ENCODE data around the gene PLCB3.

The PLCB3 gene

DNA sequence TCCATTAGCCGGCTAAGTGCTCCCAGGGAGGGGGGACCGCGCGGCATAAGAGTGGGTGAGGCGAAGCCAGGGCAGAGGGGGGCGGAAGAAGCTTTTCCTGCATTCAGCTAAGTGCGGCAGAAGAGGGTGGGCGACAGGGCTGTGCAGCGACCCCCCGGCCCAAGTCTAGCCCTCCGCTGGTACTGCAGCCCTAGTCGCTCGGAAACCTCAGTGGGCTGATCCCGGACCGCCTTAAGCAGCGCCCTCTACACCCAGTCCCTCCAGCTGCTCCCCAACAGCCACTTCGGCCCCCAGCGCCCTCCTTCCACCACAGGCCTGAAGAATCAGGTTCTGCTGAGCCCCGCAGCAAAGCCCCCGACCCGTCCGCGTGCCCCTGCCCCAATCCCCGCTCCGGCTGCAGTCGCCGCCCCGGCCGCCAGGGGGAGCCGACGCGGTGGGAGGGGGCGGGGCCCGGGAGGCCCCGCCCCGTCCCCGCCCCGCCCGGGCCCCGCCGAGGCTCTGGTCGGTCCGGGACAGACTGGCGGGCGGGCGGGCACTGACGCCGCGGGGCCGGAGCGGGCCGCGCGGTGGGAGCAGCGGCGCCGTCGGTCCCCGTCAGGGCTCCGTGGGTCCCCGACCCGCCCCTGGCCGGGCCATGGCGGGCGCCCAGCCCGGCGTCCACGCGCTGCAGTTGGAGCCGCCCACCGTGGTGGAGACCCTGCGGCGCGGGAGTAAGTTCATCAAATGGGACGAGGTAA lies at the start of gene PLCB3:
PLCB3 (plus strand) TSS at position 515 of the 737 bp plus-strand sequence; CDS start at position 635, 120 bp downstream.
- peak within 1 kb of the TSS; percentile 93 to 96 for H3K4me3 Mint-ChIP-seq
- peaks cover 60% of the 10 kb centered on the region for H3K4me1 Mint-ChIP-seq
- peak; percentile 67 for ATAC-seq
- no peaks in the 10 kb centered on the region for H3K27me3 Mint-ChIP-seq
- peak within 1 kb of the TSS; percentile 75 to 89 for H3K27ac Mint-ChIP-seq
- DNase-seq = peak; percentile 55 to 75
- H3K9me3 Mint-ChIP-seq = no peaks in the 10 kb centered on the region

DNA sequence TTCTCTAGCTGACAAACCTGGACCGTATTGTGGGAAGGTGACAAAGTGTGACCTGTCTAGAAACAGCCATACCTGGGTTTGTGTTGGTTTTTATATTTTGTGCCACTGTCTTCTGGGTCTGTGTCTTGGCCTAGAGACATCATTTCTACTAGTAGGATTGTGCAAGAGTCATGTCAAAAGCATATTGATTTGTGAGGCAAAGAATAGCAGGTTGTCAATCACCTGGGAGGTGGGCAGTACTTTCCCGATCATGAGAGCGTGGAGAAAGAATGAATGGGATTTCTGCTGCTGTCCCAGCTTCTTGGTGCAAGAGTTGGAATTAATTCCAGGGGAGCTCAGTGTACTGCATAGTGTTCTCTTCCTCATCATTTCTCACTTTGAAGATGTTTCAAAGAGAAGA lies 49.8 kb upstream of the PLCB3 start:
- Mint-ChIP-seq H3K4me3 (no peak overlapping the region), H3K27ac (no peak overlapping the region), H3K27me3 (no peaks in the 10 kb centered on the region), H3K4me1 (peaks cover 55% of the 10 kb centered on the region), H3K9me3 (no peaks in the 10 kb centered on the region)
- ATAC-seq (no peak), DNase-seq (no peak)

DNA sequence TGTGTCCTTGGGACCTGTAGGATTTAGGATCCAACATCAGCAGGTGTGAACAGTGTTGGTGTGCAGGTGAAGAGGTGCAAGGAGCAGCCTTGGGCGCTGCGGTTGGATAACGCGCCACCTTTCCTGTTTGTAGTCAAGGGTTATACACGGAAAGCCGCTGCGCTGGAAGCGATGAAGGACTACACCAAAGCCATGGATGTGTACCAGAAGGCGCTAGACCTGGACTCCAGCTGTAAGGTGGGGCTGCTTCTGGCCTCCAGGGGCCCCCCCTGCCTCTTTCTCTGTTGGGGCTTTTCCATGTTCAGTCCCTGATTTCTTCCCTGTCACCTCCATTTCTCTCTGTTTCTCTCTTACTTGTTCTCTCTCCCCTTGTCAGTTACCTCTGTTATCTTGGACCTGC lies 48.3 kb upstream of the PLCB3 start:
- peak overlapping the region; percentile 19 to 48 for H3K27ac Mint-ChIP-seq

DNA sequence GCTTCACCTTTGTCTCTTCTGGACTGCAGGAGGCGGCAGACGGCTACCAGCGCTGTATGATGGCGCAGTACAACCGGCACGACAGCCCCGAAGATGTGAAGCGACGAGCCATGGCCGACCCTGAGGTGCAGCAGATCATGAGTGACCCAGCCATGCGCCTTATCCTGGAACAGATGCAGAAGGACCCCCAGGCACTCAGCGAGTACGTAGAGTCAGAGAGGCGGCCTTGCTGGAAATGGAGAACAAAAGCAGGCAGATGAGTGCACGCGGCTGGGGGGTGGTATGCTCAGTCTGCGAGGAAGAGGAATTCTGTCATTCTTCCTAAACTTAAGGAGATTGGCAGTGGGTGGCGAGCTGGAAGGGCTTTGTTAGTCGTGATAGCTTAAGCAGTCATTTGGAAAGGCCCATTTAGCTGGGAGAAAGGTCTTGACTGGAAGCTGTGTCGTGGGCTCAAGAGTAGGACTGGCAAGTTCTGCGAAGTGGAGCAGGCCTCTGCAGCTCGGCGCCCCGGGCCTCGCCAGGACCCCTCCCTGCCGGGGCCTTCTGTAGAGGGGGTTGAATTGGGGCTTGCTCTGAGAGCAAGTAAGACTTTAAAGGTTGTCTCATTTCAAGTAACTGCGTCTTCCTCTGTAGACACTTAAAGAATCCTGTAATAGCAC lies 47.8 kb upstream of the PLCB3 start:
- no peaks in the 10 kb centered on the region for H3K27me3 Mint-ChIP-seq
- H3K4me3 Mint-ChIP-seq = no peak overlapping the region
- peaks cover 59% of the 10 kb centered on the region for H3K4me1 Mint-ChIP-seq
- peak overlapping the region; percentile 19 to 85 for H3K27ac Mint-ChIP-seq
- no peaks in the 10 kb centered on the region for H3K9me3 Mint-ChIP-seq
- ATAC-seq (no peak), DNase-seq (no peak)

More for the DNA sequence above, 48.3 kb upstream of the PLCB3 start:
- Mint-ChIP-seq H3K4me1 (peaks cover 53% of the 10 kb centered on the region), H3K4me3 (no peak overlapping the region), H3K27me3 (no peaks in the 10 kb centered on the region), H3K9me3 (no peaks in the 10 kb centered on the region)
- DNase-seq (no peak), ATAC-seq (no peak)

DNA sequence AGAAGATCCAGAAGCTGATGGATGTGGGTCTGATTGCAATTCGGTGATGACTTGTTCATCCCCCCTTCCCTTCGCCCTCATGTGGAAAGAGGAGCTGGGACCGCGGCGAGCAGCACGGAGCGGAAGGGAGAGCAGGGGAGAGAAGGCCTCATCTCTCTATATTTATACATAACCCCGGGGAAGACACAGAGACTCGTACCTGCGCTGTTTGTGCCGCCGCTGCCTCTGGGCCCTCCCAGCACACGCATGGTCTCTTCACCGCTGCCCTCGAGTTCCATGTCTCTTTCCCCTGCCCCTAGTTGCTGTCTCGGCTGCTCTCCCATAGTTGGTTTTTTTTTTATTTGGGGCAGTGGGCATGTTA lies 47.3 kb upstream of the PLCB3 start:
- peak overlapping the region; percentile 52 to 85 for H3K27ac Mint-ChIP-seq
- H3K4me3 Mint-ChIP-seq = no peak overlapping the region

DNA sequence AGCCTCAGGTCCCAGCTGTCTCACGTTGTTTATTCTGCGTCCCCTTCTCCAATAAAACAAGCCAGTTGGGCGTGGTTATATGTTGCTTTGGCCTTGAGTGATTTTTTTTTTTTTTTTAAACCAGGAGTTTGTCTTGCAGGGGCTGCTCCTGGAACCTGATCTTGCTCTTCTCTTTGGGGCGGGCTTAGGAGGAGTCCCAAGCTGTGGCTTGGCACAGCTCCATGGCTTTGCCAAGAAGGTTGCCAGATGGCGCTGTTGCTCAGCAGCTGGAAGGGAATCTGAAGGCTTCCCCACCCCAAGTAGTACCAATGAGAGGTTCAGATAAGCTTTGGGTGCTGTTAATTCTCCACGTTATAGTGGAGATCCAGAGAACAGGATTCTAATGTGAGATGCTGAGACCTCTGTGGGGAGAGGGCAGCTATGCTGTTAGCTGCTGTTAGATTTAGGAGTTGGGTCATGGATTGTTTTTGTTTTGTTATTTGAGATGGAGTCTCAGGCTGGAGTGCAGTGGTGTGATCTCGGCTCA lies 46.8 kb upstream of the PLCB3 start:
- no peaks in the 10 kb centered on the region for H3K9me3 Mint-ChIP-seq
- H3K4me1 Mint-ChIP-seq = peaks cover 68% of the 10 kb centered on the region
- H3K27ac Mint-ChIP-seq = peak overlapping the region; percentile 52 to 85
- H3K27me3 Mint-ChIP-seq = no peaks in the 10 kb centered on the region
- DNase-seq (peak; percentile 61 to 79), ATAC-seq (peak; percentile 24)
- H3K4me3 Mint-ChIP-seq = peak overlapping the region; percentile 66 to 91

More for the DNA sequence above, 47.3 kb upstream of the PLCB3 start:
- no peak for ATAC-seq
- no peaks in the 10 kb centered on the region for H3K27me3 Mint-ChIP-seq
- DNase-seq = no peak
- H3K9me3 Mint-ChIP-seq = no peaks in the 10 kb centered on the region
- H3K4me1 Mint-ChIP-seq = peaks cover 64% of the 10 kb centered on the region

DNA sequence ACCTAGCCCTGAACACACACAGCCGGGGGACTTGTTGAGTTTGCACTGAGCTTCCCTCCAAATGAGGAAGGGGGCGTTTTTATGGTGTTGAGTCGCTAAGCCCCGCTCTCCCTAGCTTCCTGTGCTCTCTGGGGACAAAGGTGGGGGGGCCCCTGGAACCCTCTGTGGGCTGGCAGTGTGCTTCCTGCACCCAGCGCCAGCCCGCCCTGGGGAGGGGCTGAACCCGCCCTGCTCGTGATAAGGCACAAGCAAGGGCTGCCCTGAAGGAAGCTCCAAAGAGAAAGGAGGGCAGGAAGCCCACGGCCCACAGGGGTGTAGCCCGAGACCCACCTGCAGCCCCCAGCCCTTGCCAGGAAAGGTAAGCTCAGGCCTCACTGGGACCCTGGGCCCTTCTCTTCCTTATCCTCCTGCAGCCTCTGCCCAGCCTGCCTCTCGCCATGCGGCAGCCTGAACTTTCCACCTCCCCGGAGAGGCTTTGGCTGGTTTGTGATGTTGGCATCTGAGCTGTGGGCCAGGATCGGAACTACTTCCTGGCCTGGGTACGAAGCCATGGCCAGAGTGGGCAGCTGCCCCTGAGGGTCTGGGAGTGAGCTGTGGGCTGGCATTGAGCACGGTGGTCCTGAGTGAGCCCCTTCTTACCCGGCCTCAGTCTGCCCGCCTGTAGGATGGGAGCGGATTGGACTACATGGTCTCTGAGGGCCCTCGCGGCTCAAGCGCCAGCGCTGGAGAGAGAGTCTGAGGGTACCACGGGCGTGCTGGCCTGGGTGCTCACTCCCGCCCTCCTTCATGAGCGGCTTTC lies 44.7 kb upstream of the PLCB3 start, which contains the start of gene FERMT3:
FERMT3 (plus strand) TSS at position 265 of the 799 bp plus-strand sequence. CDS start 644 bp downstream, outside the sequence.
- Mint-ChIP-seq H3K4me1 (peaks cover 77% of the 10 kb centered on the region), H3K9me3 (no peaks in the 10 kb centered on the region), H3K27ac (peak within 1 kb of the TSS; percentile 97), H3K27me3 (no peaks in the 10 kb centered on the region), H3K4me3 (peak within 1 kb of the TSS; percentile 90 to 91)
- DNase-seq (peak; percentile 57 to 85), ATAC-seq (peak; percentile 75)

DNA sequence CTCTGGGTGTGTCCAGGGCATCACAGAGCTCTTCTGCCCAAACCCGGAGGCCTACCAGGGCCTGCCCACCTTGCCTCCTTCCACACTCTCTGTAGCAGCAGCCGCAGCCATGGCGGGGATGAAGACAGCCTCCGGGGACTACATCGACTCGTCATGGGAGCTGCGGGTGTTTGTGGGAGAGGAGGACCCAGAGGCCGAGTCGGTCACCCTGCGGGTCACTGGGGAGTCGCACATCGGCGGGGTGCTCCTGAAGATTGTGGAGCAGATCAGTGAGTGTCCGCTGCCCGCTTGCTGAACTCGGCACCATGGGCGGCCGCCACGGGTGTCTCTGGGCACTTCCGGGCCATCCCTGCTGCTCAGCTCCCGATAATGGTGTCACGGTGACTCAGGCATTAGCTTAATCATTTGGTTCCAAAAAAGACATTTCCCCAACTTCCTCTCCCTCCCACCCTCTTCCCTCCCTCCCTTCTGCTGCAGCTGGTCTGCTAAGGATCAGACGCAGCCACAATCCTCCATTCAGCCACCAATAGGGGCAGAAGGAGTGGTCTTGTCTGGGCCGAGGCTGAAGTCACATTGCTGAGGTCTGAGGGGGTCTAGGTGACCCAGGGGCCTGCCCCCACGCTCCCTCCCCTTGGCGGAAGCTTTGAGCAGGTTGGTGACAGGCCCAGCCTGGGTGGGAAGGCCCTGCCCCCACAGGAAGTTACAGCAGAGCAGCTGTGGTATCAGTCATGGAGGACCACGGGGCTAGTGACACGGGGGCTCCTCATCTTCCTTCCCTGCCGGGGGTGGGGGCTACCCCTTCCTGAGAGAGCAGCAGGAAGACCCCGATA lies 43.9 kb upstream of the PLCB3 start:
- DNase-seq (peak; percentile 76 to 92), ATAC-seq (peak; percentile 88)
- Mint-ChIP-seq H3K27ac (peak overlapping the region; percentile 97), H3K9me3 (no peaks in the 10 kb centered on the region), H3K4me3 (peak overlapping the region; percentile 90 to 91), H3K27me3 (no peaks in the 10 kb centered on the region), H3K4me1 (peaks cover 85% of the 10 kb centered on the region)

DNA sequence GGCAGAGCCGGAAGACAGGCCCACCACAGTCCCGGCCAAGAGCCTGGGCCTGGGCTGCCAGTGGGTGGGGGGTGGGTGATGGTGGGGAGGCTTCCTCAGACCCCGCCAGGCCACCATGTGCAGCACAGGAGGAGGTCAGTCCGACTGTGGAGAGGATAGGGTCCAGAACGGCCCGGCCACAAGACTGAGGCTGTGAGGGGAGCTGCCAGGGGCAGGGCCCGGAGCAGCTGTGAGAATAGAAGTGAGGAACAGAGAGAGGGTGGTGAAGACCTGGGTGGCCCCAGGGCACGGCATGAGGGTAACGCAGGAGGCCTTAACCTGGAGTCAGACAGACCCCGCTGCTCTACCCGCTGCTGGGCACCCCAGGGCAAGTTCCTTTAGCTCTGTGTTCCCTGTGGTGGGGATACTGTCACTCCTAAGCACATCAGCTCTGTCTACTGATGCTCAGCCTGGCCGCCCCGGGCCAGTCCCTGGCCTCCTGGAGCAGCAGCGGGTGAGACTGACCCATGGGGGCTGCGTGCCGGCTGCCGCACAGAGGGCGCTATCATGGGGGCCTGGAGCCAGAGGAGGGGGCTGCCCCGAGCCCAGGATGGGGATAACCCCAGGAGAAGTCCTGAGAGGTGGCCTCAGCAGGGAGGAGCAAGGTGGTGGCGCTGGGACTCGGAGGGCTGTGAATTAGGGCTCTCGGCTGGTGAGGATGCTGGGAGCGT lies 43.1 kb upstream of the PLCB3 start:
- Mint-ChIP-seq H3K9me3 (no peaks in the 10 kb centered on the region), H3K4me1 (peaks cover 85% of the 10 kb centered on the region), H3K27ac (peak overlapping the region; percentile 97), H3K27me3 (no peaks in the 10 kb centered on the region), H3K4me3 (peak overlapping the region; percentile 90 to 91)
- ATAC-seq = peak; percentile 3
- DNase-seq = no peak

DNA sequence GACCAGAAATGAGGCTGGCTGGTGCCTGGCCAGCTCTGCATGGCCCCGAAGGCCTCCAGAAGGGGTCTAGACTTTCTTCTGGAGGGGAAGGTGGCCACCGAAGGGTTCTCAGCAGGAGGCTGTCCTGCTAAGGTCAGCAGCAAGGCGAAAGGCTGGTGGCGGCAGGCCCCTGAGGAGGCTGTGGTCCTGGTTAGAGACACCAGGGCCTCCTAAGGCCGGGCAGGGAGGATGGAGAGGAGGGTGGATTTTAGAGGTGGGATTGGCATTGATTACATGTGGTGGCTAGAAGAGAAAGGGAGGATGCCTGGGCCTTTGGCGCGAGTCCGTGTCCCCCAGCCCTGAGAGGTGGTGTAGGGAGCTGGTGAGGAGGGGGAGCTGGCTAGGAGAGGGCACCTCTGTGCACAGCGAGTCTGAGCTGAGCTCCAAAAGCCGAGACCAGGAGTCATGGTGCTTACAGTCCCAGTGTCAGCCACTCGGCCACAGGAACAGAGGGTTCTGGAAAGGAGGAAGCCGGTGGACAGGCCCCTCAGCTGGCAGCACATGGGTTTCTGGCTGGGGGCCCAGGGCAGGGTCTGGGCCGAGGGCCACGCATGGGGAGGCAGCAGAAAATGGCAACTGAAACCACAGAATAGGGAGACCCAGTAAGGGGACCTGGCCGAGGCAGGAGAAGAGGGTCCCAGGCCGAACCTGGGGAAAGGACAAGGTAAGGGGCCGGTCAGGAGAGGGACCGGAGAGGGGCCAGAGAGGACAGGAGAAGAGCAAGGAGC lies 42.4 kb upstream of the PLCB3 start:
- no peak for ATAC-seq
- Mint-ChIP-seq H3K4me3 (peak overlapping the region; percentile 90 to 91), H3K27me3 (no peaks in the 10 kb centered on the region), H3K27ac (peak overlapping the region; percentile 87 to 97), H3K4me1 (peaks cover 83% of the 10 kb centered on the region), H3K9me3 (no peaks in the 10 kb centered on the region)
- no peak for DNase-seq

DNA sequence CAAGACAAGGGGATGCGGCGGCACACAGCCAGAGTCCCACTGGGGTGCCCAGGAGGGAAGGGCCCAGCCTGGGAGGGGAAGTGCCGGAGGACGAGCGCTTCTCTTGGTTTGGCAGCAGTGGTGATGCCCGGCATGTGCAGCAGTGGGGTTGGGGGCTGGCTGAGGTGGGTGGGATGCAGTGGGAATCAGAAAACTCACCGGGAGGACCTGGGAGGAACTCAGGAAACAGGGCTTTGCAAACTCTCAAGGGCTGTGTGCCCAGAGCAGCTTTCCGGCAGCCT lies 41.8 kb upstream of the PLCB3 start:
- Mint-ChIP-seq H3K27ac (peak overlapping the region in 1 of 2 donors; percentile 87), H3K4me3 (peak overlapping the region in 1 of 2 donors; percentile 90), H3K4me1 (peaks cover 83% of the 10 kb centered on the region), H3K27me3 (no peaks in the 10 kb centered on the region), H3K9me3 (no peaks in the 10 kb centered on the region)
- ATAC-seq = no peak
- no peak for DNase-seq

DNA sequence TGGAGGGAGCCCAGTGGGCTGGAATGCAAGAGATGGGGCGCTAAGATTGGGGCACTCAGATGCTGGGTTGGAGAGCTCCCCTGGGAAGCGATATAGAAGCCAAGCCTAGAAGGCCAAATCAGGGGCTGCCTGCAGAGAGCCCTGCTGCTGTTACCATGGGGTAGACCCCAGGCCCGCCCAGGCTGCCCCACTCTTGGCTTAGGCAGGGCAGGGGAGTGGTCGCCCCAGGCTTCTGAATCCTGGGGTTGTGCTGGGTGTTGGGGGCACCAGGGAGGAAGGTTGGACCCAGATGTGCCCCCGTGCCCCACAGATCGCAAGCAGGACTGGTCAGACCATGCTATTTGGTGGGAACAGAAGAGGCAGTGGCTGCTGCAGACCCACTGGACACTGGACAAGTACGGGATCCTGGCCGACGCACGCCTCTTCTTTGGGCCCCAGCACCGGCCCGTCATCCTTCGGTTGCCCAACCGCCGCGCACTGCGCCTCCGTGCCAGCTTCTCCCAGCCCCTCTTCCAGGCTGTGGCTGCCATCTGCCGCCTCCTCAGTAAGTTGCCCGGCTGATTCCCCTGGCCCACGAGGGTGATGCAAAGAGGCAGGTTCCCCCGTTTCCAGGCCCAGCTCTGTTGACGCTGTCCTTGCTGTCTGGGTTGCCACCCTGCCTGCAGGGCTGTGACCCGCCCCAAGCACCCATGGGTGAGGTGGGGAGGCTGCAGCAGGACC lies 40.9 kb upstream of the PLCB3 start:
- Mint-ChIP-seq H3K27me3 (no peaks in the 10 kb centered on the region), H3K27ac (peak overlapping the region in 1 of 2 donors; percentile 71), H3K9me3 (no peaks in the 10 kb centered on the region), H3K4me1 (peaks cover 83% of the 10 kb centered on the region), H3K4me3 (no peak overlapping the region)
- DNase-seq (no peak), ATAC-seq (no peak)

DNA sequence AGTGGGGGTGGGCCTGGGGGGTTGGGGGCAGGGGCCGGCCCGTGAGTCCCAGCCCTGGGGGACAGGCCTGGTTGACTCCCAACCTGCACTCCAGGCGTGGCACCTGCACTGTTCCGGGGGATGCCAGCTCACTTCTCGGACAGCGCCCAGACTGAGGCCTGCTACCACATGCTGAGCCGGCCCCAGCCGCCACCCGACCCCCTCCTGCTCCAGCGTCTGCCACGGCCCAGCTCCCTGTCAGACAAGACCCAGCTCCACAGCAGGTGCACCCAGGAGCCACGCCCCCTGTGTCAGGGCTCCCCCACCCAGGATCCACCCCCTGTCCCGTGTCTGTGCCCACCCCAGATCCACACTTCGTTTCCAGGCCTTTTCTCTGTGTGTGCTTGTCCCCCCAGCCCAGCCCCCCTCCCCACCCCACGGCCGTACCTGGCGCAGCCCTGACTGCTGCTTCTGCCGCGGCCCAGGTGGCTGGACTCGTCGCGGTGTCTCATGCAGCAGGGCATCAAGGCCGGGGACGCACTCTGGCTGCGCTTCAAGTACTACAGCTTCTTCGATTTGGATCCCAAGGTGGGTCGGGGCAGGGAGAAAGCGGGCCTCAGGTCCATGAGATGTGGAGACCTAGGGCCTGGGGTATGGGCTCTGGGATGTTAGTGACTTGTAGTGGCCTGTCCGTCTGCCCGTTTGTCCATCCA lies 40.0 kb upstream of the PLCB3 start:
- H3K27ac Mint-ChIP-seq = no peak overlapping the region
- no peaks in the 10 kb centered on the region for H3K9me3 Mint-ChIP-seq
- H3K4me3 Mint-ChIP-seq = no peak overlapping the region
- DNase-seq (no peak), ATAC-seq (no peak)
- no peaks in the 10 kb centered on the region for H3K27me3 Mint-ChIP-seq
- peaks cover 77% of the 10 kb centered on the region for H3K4me1 Mint-ChIP-seq

All from stimulated activated naive CD8-positive, alpha-beta T cell treated with anti-CD3 and anti-CD28 coated beads, Interleukin-15, amount 100 ng/mL, for 72 hours (primary cell).